GM19099 (cell line): ENCODE measurements around the gene NRSN2.

Experiments used
- POLR2A ChIP-seq: IDR thresholded peaks from 3 replicates; pipeline ENCODE4 v1.6.1; 2011; ENCODE audit warnings: low read depth; ENCODE audit not compliant: insufficient read length; ENCODE audit errors: extremely low read depth

The NRSN2 gene

GRCh38 chr20:397432-398237 is 50.7 kb downstream of the NRSN2 start:
- no peak for TF ChIP-seq POLR2A

DNA sequence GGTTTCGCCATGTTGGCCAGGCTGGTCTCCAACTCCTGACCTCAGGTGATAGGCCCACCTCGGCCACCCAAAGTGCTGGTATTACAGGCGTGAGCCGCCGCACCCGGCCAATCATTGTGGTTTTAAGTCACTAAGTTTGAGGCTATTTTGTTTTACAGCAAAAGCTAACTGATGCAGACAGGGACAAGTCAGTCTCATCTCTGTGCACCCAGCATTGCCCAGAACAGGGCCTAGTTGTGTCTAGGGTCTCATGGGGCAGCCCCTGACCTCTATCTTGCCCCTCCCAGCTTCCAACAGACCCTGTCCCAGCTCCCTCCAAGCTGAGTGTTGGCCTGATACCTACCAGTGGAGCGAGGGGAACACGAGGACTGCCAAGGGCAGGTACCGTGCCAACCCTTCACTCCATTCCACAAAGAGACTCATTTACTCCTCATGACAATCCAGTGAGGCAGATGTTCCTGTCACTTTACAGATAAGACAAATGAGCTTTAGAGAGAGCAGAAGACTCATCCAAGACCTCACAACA is 52.3 kb downstream of the NRSN2 start:
- no peak for TF ChIP-seq POLR2A

DNA sequence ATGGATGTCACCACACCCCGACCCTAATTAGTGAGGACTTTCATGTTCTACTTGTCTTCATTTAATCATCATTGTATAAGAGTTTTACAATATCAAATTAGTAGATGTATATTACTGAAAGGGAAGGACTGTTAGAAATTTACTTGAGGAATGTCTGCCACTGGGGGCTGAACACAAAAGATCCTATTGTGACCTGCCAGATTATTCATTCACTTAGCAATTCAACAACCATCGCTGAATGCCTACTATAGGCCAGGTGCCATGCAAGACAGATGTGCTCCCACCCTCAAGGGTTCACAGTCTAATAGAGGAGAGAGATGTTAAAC is 53.2 kb downstream of the NRSN2 start:
- no peak for TF ChIP-seq POLR2A

DNA sequence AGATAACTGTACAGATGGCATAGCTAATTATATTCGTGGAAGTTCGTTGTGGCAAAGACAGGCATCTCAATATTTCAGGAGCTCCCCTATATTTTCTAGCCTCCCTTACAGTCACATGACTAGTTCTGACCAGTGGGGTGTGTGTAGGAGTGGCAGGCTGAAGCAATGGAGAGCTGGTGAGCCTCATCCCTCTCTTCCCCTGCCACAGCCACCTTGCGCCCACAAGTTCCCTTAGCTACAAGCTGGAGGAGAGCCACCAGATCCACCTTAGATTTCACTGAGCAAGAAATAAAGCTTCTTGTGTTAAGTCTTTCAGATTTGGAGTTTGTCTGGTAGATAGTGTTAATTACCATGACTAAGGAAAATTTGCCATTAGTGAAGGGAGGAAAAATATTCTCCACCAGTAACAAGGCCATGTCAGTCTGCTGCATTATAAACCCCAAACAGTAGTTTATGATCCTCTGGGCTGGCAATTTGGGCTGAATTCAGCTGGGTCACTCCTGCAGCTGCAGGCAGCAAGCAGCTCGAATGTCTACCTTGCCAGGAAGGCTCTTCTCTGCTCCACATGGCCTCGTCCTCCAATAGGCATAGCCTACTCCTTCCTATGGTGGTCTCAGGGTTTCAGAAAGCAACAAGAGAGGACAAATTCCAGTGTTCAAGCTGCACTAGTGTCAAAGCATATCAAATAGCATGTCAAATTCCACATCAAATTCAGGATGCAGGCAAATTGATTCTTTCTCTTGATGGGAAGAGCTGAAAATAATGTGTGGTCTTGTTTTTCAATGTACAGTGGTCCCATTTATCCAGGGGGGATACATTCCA is 53.8 kb downstream of the NRSN2 start:
- no peak for TF ChIP-seq POLR2A

GRCh38 chr20:401682-402495 is 55.0 kb downstream of the NRSN2 start:
- TF ChIP-seq POLR2A, result no peak

DNA sequence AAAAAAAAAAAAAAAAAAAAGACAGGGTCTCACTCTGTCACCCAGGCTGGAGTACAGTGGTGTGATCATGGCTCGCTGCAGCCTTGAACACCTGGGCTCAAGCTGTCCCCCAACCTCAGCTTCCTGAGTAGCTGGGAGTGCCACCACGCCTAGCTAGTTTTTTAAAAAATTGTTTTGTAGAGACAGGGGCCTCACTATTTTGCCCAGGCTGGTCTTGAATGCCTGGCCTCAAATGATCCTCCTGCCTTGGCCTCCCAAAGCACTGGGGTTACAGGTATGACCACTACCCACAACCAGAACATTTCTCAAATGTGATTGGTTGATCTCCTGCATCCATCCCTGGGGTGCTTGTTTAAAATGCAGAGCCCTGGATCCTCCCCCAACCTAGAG is 55.6 kb downstream of the NRSN2 start:
- no peak for TF ChIP-seq POLR2A

GRCh38 chr20:402898-403581 is 56.1 kb downstream of the NRSN2 start:
- no peak for TF ChIP-seq POLR2A

GRCh38 chr20:403582-403957 is 56.7 kb downstream of the NRSN2 start:
- no peak for TF ChIP-seq POLR2A

- no peak for TF ChIP-seq POLR2A
These were observed 57.2 kb downstream of the NRSN2 start for GRCh38 chr20:404088-404487.
